GM12891 (cell line): Measurements from ENCODE around the gene COL4A6.

Experiments
- DNase-seq: peaks from one replicate; pipeline ENCODE4 v3.0.0; 2011; ENCODE audit warnings: low spot score; ENCODE audit not compliant: insufficient read length
- FAIRE-seq: peaks from 2 replicates; lab custom pipeline; 2011; peaks lifted over from hg19 to GRCh38; lab: Jason Lieb, UNC
- PAX5 ChIP-seq: IDR thresholded peaks from 2 replicates; pipeline ENCODE4 v1.6.1; 2011; ENCODE audit warnings: low read length, moderate library complexity, mild to moderate bottlenecking; ENCODE audit not compliant: insufficient read depth, severe bottlenecking
- POLR2A ChIP-seq: IDR thresholded peaks from 2 replicates; pipeline ENCODE4 v1.6.1; 2011; ENCODE audit warnings: low read depth, low read length, control low read depth
- POLR2AphosphoS5 ChIP-seq: IDR thresholded peaks from 2 replicates; pipeline ENCODE4 v1.6.1; 2011; ENCODE audit warnings: low read depth, low read length, control low read depth
- POU2F2 ChIP-seq: IDR thresholded peaks from 2 replicates; pipeline ENCODE4 v1.6.1; 2011; ENCODE audit warnings: low read depth, mild to moderate bottlenecking, control low read depth, low read length, moderate library complexity
- SPI1 ChIP-seq: IDR thresholded peaks from 2 replicates; pipeline ENCODE4 v1.6.1; 2011; ENCODE audit warnings: low read depth, low read length, control low read depth
- TAF1 ChIP-seq: IDR thresholded peaks from 2 replicates; pipeline ENCODE4 v1.6.1; 2011; ENCODE audit warnings: low read depth, low read length, control low read depth

The COL4A6 gene

DNA sequence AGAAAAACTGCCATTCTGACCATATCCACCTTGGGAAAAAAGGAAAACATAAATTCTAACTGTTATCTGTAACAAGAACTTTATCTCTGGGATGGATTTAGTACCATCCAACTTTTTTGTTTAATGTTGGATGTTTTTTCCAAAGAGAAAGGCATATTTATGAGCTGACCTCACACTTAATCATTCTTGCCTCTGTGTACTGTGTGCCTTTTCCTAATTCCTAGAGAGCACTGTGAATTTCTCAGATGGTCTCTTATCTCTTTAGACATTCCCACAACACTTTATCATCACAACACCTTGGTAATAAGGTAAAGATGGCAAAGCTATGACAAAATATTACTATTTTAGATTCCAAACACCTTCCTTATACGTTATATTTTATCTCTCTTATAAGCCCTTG lies 126.2 kb downstream of the COL4A6 start:
- FAIRE-seq: no peak
- no peak for TF ChIP-seq POLR2AphosphoS5
- TF ChIP-seq POLR2A: no peak
- no peak for TF ChIP-seq SPI1
- no peak for TF ChIP-seq PAX5
- TF ChIP-seq TAF1: no peak
- no peak for TF ChIP-seq POU2F2
- no peak for DNase-seq

DNA sequence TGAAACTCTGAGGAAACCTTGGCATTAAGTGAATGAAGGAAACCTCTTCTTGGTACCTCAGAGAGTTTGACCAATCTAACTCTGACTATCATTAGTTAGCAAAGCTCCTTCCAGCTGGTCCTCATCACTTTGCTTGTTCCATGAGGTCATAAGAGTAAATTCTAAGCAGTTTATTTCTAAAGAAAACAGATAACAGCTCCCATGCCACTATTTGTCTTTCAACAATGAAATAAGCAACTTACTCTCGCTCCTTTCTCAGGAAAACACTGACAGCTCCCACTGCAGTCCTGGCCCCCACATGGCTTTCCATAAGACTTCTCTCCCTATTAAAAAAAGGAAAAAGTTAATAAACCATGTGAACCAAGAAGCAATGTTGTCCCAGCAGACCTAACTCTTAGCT lies 127.7 kb downstream of the COL4A6 start:
- DNase-seq: no peak
- no peak for FAIRE-seq
- TF ChIP-seq SPI1 (no peak), POLR2A (no peak), POLR2AphosphoS5 (no peak), TAF1 (no peak), POU2F2 (no peak), PAX5 (no peak)

- DNase-seq: no peak
- TF ChIP-seq POLR2AphosphoS5 (no peak), POLR2A (no peak), POU2F2 (no peak), TAF1 (no peak)
- no peak for FAIRE-seq
Observed at GRCh38 chrX:108309144-108309543, 129.1 kb downstream of the COL4A6 start.

- DNase-seq (no peak), FAIRE-seq (no peak)
- no peak for TF ChIP-seq SPI1
- no peak for TF ChIP-seq TAF1
- TF ChIP-seq POLR2AphosphoS5: no peak
- no peak for TF ChIP-seq POLR2A
- TF ChIP-seq POU2F2: no peak
- TF ChIP-seq PAX5: no peak
Observed at GRCh38 chrX:108307132-108308085, 130.8 kb downstream of the COL4A6 start.

DNA sequence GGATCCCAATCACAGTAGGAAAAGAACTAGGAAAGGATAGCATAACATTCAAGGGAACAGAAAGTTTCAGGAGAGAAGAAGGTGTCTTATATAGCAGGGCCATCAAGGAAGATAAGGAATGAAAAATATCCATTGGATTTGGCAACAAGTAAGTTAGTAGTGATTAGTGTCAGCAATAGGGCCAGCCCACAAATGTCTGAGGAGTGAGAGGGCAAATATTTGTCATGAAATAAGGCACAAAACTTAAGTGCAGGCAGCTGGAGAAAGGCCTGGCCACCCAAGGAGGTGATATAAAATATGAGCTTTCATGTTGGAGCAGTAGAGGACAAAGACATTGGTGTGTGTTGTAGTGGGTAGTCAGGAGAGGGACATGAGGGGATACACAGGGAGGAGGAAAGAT lies 132.1 kb downstream of the COL4A6 start:
- FAIRE-seq (no peak), DNase-seq (no peak)

GRCh38 chrX:108304757-108305156 lies 133.5 kb downstream of the COL4A6 start:
- no peak for DNase-seq
- TF ChIP-seq POLR2A (no peak), SPI1 (no peak), TAF1 (no peak), POU2F2 (no peak), POLR2AphosphoS5 (no peak), PAX5 (no peak)
- no peak for FAIRE-seq

More for the DNA sequence above, 132.1 kb downstream of the COL4A6 start:
- TF ChIP-seq PAX5 (no peak), POLR2AphosphoS5 (no peak), POU2F2 (no peak), TAF1 (no peak), POLR2A (no peak), SPI1 (no peak)

- FAIRE-seq (no peak), DNase-seq (no peak)
- TF ChIP-seq TAF1 (no peak), POLR2A (no peak), POLR2AphosphoS5 (no peak), PAX5 (no peak), POU2F2 (no peak), SPI1 (no peak)
Observed at GRCh38 chrX:108304210-108304609, 134.0 kb downstream of the COL4A6 start.

DNA sequence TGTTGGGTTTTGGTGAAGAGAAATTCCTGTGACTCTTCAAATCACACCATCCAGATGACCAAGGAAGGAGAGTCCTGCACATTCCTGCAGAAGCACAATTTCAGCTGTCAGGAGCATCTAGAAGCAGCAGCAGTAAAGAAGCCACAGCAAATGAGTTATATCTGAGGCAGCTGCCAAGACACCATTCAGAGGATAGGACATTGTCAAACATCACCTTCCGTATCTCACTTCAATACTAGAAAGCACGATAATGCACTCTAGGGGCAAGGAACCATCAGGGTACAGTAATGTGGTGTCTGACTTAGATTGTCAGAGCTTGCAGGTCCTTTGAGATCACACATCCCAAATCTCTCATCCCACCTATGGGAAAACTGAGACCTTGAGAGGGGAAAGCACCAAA lies 134.5 kb downstream of the COL4A6 start:
- DNase-seq (no peak), FAIRE-seq (no peak)
- TF ChIP-seq SPI1: no peak
- no peak for TF ChIP-seq POLR2A
- no peak for TF ChIP-seq POLR2AphosphoS5
- no peak for TF ChIP-seq POU2F2
- no peak for TF ChIP-seq TAF1
- no peak for TF ChIP-seq PAX5

GRCh38 chrX:108299704-108300103 lies 138.5 kb downstream of the COL4A6 start:
- FAIRE-seq: no peak
- DNase-seq: no peak
- TF ChIP-seq POLR2AphosphoS5: no peak
- TF ChIP-seq PAX5: no peak
- no peak for TF ChIP-seq TAF1
- no peak for TF ChIP-seq SPI1
- no peak for TF ChIP-seq POU2F2
- no peak for TF ChIP-seq POLR2A
